ENCODE measurements around the gene SLC43A2. TPM values are rescaled to one million over a fixed set of nuclear protein-coding genes. Genes with fewer than 3 reads are reported as not detected.
A peak's percentile ranks its signal among the peaks of the same experiment; 100 is the strongest.

The SLC43A2 gene
- polyA plus RNA-seq, 1 donor (not counting 4 experiments of a cell fraction or from before 2014, with no cell fraction given) = 12.7 TPM

- Histone ChIP-seq H3K9me1 (ENCODE audit: control insufficient read depth, extremely low read depth, insufficient read depth, low read length) (no peaks in the 10 kb centered on the region), H3K36me3 (ENCODE audit: control insufficient read depth in 2 of 2, extremely low read depth in 1 of 2, insufficient read depth in 2 of 2, low read length in 2 of 2) (no peaks in the 10 kb centered on the region), H3K4me2 (ENCODE audit: control insufficient read depth, extremely low read depth, insufficient read depth, low read depth, low read length) (peak overlapping the region; percentile 67), H3K9me3 (ENCODE audit: control insufficient read depth, low read depth, low read length) (no peaks in the 10 kb centered on the region), H3K79me2 (ENCODE audit: control insufficient read depth, insufficient read depth, low read length) (no peaks in the 10 kb centered on the region), H3K4me3 (ENCODE audit: control insufficient read depth in 2 of 3, extremely low read depth in 1 of 3, insufficient read depth in 2 of 3, low read depth in 1 of 3, low read length in 3 of 3) (peak overlapping the region in 2 of 3 experiments; percentile 3 to 42), H4K20me1 (ENCODE audit: control insufficient read depth, extremely low read depth, insufficient read depth, low read length) (no peaks in the 10 kb centered on the region), H3K27ac (ENCODE audit: control insufficient read depth, insufficient read depth, low read length) (no peak overlapping the region), H3K27me3 (ENCODE audit: control insufficient read depth, extremely low read depth, insufficient read depth, low read length) (peaks cover 6% of the 10 kb centered on the region), H2AFZ (ENCODE audit: control insufficient read depth, low read length) (no peak overlapping the region), H3K9ac (ENCODE audit: control insufficient read depth, extremely low read depth, insufficient read depth, low read length) (peak overlapping the region; percentile 24), H3K4me1 (ENCODE audit: control insufficient read depth, extremely low read depth, insufficient read depth, low read length) (peaks cover 22% of the 10 kb centered on the region)
- no peak for FAIRE-seq
- TF ChIP-seq, protein P1, sequence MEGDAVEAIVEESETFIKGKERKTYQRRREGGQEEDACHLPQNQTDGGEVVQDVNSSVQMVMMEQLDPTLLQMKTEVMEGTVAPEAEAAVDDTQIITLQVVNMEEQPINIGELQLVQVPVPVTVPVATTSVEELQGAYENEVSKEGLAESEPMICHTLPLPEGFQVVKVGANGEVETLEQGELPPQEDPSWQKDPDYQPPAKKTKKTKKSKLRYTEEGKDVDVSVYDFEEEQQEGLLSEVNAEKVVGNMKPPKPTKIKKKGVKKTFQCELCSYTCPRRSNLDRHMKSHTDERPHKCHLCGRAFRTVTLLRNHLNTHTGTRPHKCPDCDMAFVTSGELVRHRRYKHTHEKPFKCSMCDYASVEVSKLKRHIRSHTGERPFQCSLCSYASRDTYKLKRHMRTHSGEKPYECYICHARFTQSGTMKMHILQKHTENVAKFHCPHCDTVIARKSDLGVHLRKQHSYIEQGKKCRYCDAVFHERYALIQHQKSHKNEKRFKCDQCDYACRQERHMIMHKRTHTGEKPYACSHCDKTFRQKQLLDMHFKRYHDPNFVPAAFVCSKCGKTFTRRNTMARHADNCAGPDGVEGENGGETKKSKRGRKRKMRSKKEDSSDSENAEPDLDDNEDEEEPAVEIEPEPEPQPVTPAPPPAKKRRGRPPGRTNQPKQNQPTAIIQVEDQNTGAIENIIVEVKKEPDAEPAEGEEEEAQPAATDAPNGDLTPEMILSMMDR (optimal IDR thresholded peaks at IDR 0.05 in 1 of 3, IDR thresholded peaks at IDR 0.05 in 1 of 3, conservative IDR thresholded peaks at IDR 0.05 in 1 of 3; ENCODE audit: extremely low read depth in 1 of 3, insufficient read depth in 2 of 3, low read length in 3 of 3) = peak in 2 of 3 experiments; percentile 35 to 56
- no peak for TF ChIP-seq EZH2 (IDR thresholded peaks at IDR 0.05; ENCODE audit: low read length)
- no peak for DNase-seq (ENCODE audit: low read depth, low spot score)
- dilution Hi-C loops (cut with MboI; ENCODE audit: extremely low pct_ligation_motif_present, low sequenced_read_pairs) = no loop called here
Measured at GRCh38 chr17:1643293-1643998, 14.8 kb upstream of the SLC43A2 start.

DNA sequence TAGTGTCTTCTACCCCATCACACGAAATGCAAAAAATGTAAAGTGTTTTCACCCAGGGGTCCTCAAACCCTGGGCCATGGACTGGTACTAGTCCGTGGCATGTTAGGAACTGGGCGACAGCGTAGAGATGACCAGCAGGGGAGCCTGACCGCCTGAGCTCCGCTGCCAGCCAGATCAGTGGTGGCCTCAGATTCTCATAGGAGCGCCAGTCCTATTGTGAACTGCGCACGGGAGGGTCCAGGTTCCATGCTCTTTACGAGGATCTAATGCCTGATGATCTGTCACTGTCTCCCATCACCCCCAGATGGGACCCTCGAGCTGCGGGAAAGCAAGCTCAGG is 12.4 kb upstream of the SLC43A2 start:
- TF ChIP-seq, protein P1 (optimal IDR thresholded peaks at IDR 0.05 in 1 of 3, IDR thresholded peaks at IDR 0.05 in 1 of 3, conservative IDR thresholded peaks at IDR 0.05 in 1 of 3; ENCODE audit: extremely low read depth in 1 of 3, insufficient read depth in 2 of 3, low read length in 3 of 3) = no peak
- TF ChIP-seq EZH2 (IDR thresholded peaks at IDR 0.05; ENCODE audit: low read length) = no peak
- no peak overlapping the region for H3K9ac ChIP-seq (ENCODE audit: control insufficient read depth, extremely low read depth, insufficient read depth, low read length)
- H3K27ac ChIP-seq (ENCODE audit: control insufficient read depth, insufficient read depth, low read length) = no peak overlapping the region
- no peaks in the 10 kb centered on the region for H3K79me2 ChIP-seq (ENCODE audit: control insufficient read depth, insufficient read depth, low read length)
- H3K36me3 ChIP-seq (ENCODE audit: control insufficient read depth in 2 of 2, extremely low read depth in 1 of 2, insufficient read depth in 2 of 2, low read length in 2 of 2) = no peaks in the 10 kb centered on the region
- no peak overlapping the region for H3K4me2 ChIP-seq (ENCODE audit: control insufficient read depth, extremely low read depth, insufficient read depth, low read depth, low read length)
- peaks cover 16% of the 10 kb centered on the region for H3K4me1 ChIP-seq (ENCODE audit: control insufficient read depth, extremely low read depth, insufficient read depth, low read length)
- no peak for FAIRE-seq
- H2AFZ ChIP-seq (ENCODE audit: control insufficient read depth, low read length) = no peak overlapping the region
- no peaks in the 10 kb centered on the region for H4K20me1 ChIP-seq (ENCODE audit: control insufficient read depth, extremely low read depth, insufficient read depth, low read length)
- no peaks in the 10 kb centered on the region for H3K9me1 ChIP-seq (ENCODE audit: control insufficient read depth, extremely low read depth, insufficient read depth, low read length)
- dilution Hi-C loops (cut with MboI; ENCODE audit: extremely low pct_ligation_motif_present, low sequenced_read_pairs) = no loop called here
- H3K9me3 ChIP-seq (ENCODE audit: control insufficient read depth, low read depth, low read length) = no peaks in the 10 kb centered on the region
- no peak for DNase-seq (ENCODE audit: low read depth, low spot score)
- peaks cover 6% of the 10 kb centered on the region for H3K27me3 ChIP-seq (ENCODE audit: control insufficient read depth, extremely low read depth, insufficient read depth, low read length)
- no peak overlapping the region for H3K4me3 ChIP-seq (ENCODE audit: control insufficient read depth in 2 of 3, extremely low read depth in 1 of 3, insufficient read depth in 2 of 3, low read depth in 1 of 3, low read length in 3 of 3)
